Neutrophil (primary cell): ENCODE results near the gene TP53I11.

ENCODE experiments used
- H3K27ac ChIP-seq: fragments of 200-600 bp; sonication (generic); 2 replicates; pipeline ENCODE4 v1.5.1; 2016; ENCODE audit warnings: mild to moderate bottlenecking, moderate library complexity
- H3K27me3 ChIP-seq: fragments of 200-600 bp; sonication (generic); 2 replicates; pipeline ENCODE4 v1.6.0; 2016; ENCODE audit warnings: mild to moderate bottlenecking
- H3K36me3 ChIP-seq: fragments of 200-600 bp; sonication (generic); 2 replicates; pipeline ENCODE4 v1.5.1; 2017
- H3K4me1 ChIP-seq, 2 experiments: fragments of 200-600 bp in 1 of 2; sonication (generic) in 1 of 2; 1 replicate in 1 of 2; 2 replicates in 1 of 2; pipeline versions ENCODE4 v1.5.1 to v1.6.1; 2013 to 2016; ENCODE audit warnings: low read depth in 1 of 2, low read length in 1 of 2, mild to moderate bottlenecking in 1 of 2, moderate library complexity in 1 of 2; ENCODE audit not compliant: control insufficient read depth in 1 of 2, insufficient read depth in 1 of 2
- H3K4me3 ChIP-seq, 2 experiments: fragments of 200-600 bp in 1 of 2; sonication (generic) in 1 of 2; 1 replicate in 1 of 2; 2 replicates in 1 of 2; pipeline ENCODE4 v1.5.1; 2013 to 2016; ENCODE audit warnings: low read depth in 1 of 2, low read length in 1 of 2, mild to moderate bottlenecking in 1 of 2, moderate library complexity in 1 of 2
- H3K9me3 ChIP-seq: fragments of 200-600 bp; sonication (generic); 2 replicates; pipeline ENCODE4 v1.5.1; 2016
- TF ChIP-seq, protein P1 (sequence below): fragments of 200-600 bp; sonication (generic); IDR thresholded peaks from 2 replicates; pipeline ENCODE4 v1.5.1; 2016; ENCODE audit warnings: antibody characterized with exemption

TP53I11 gene

DNA sequence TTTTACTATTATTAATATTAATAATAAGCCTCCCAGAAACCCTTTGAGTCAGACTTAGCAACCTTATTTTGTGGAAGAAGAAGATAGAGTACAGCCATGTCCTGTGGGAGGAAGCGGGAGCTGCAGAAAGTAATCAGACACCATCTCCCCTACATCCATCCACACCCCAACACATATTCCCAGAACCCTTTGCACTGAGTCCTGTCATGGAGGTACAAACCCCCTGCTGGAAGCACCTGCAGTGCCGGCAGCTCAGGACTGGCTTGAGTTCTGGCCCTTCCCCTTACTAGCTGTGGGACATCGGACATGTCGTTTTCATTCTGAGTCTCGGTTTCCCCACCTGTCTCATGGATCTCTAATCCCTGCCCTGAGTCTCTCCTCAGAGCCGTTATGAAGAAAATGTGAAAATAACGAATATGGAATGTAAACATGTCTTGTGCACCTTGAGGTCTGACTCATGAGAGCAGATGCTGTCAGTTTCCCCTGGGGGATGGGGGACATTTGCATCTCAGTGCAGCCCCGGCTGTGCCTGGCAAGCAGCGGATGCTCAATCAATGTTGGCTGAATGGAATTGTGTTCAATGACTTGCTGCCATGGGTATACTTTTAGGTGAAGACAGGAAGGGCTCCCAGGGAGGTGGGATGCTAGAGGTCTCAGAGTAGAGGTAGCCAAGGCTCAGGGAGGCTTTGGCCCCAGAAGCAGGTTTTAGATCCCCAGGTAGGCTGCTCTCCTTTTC lies 45.4 kb downstream of the TP53I11 start:
- Histone ChIP-seq H3K4me1 (no peaks in the 10 kb centered on the region), H3K36me3 (no peaks in the 10 kb centered on the region), H3K4me3 (no peak overlapping the region), H3K27me3 (no peaks in the 10 kb centered on the region), H3K27ac (no peak overlapping the region), H3K9me3 (no peaks in the 10 kb centered on the region)
- TF ChIP-seq, protein P1, sequence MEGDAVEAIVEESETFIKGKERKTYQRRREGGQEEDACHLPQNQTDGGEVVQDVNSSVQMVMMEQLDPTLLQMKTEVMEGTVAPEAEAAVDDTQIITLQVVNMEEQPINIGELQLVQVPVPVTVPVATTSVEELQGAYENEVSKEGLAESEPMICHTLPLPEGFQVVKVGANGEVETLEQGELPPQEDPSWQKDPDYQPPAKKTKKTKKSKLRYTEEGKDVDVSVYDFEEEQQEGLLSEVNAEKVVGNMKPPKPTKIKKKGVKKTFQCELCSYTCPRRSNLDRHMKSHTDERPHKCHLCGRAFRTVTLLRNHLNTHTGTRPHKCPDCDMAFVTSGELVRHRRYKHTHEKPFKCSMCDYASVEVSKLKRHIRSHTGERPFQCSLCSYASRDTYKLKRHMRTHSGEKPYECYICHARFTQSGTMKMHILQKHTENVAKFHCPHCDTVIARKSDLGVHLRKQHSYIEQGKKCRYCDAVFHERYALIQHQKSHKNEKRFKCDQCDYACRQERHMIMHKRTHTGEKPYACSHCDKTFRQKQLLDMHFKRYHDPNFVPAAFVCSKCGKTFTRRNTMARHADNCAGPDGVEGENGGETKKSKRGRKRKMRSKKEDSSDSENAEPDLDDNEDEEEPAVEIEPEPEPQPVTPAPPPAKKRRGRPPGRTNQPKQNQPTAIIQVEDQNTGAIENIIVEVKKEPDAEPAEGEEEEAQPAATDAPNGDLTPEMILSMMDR = no peak

DNA sequence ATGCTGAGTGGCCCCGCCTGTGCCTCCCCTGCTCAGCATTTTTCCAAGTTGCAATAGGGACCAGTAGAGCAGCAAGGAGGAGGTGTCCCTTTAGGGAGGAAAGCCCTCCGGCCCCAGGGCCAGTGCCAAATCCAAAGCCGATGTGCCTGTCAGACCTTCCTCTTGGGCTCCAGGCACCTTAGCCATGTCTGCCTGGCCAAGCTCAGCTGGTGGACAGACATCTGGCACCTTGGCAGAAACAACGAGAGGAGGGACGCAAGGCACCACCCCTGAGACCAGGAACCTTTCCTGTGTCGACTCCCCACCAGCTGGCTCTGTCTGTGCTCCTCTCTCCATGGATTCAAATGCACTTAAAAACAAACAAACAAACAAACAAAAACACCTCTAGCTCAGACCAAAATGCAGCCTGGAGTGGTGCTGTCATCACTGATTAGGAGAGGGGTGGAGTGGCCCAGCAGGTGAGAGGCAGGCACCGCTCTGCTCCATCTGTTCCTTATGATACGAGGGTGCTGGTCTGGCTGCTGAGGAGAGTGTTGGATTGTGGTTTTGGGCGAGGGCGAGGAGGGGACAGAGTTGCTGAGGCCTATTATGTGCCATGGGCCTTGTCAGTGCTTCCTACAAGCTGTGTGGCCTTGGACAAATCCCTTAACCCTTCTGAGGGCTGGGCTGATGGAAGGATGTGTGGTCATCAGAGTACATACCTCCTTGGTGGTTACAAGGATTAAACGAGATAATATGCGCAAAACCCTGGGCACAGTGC lies 46.2 kb downstream of the TP53I11 start:
- no peaks in the 10 kb centered on the region for H3K36me3 ChIP-seq
- H3K4me3 ChIP-seq = no peak overlapping the region
- H3K9me3 ChIP-seq = no peaks in the 10 kb centered on the region
- H3K27me3 ChIP-seq = no peaks in the 10 kb centered on the region
- TF ChIP-seq, protein P1 = no peak
- H3K4me1 ChIP-seq = no peaks in the 10 kb centered on the region
- H3K27ac ChIP-seq = no peak overlapping the region

DNA sequence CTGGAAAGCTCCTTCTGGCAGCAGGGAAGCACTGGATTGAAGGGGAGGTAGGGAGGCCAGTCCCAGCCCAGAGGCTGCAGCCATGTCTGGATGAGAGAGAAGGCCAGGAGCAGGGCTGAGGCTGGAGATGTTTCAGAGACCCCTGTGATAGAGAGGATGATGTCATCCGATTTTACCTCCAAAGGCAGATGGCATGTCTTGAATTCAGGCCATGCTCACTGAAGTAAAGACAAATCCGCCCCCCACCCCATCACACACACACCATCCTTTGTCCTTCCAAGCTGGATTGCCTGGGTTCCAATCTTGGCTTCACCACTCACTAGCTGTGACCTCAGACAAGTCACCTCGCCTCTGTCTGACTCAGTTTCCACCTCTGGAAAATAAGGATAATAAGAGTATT lies 47.2 kb downstream of the TP53I11 start:
- Histone ChIP-seq H3K27me3 (no peaks in the 10 kb centered on the region), H3K36me3 (no peaks in the 10 kb centered on the region), H3K4me1 (no peaks in the 10 kb centered on the region), H3K4me3 (no peak overlapping the region), H3K27ac (no peak overlapping the region), H3K9me3 (no peaks in the 10 kb centered on the region)
- TF ChIP-seq, protein P1 = no peak

DNA sequence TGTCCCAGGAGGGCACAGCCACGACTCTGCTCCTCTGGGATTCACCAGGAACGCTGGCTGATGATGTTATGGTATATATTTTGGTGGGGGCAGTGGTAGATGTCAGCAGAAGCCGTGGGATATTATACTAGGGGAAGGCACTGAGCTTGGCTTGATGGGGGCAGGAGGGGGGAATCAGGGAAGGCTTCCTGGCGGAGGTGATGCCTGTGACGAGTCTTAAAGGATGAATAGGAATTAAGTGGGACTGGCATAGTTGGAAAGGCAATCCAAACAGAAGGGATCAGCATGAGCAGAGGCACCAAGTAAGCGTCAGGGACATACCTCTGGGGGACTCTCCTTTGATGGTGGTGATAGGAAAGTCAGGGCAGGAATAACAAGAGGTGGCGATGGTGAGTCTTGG lies 47.6 kb downstream of the TP53I11 start:
- no peaks in the 10 kb centered on the region for H3K9me3 ChIP-seq
- no peaks in the 10 kb centered on the region for H3K4me1 ChIP-seq
- H3K27me3 ChIP-seq = no peaks in the 10 kb centered on the region
- no peak overlapping the region for H3K4me3 ChIP-seq
- H3K36me3 ChIP-seq = no peaks in the 10 kb centered on the region
- TF ChIP-seq, protein P1 = no peak
- H3K27ac ChIP-seq = no peak overlapping the region

DNA sequence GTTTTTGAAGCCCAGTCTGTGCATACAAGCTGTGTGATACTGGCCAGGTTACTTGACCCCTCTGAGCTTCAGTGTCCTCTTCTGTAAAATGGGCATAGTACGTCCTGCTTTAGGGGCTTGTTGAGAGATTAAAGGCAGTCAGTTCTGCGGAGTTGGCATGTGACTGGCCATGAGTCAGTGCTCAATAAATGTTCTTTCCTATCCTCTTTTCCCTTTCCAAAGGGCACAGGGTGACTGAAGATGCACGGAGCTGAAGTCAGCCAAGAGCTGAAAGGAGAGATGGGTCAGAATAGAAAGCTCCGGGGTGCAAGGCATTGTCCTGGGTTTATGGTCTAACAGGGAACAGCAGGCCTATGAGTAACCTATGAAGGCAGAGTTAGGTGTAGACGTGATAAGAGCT lies 48.9 kb downstream of the TP53I11 start:
- no peaks in the 10 kb centered on the region for H3K9me3 ChIP-seq

More for the DNA sequence above, 48.9 kb downstream of the TP53I11 start:
- no peak overlapping the region for H3K4me3 ChIP-seq
- TF ChIP-seq, protein P1 = no peak
- H3K4me1 ChIP-seq = no peaks in the 10 kb centered on the region
- peaks cover 5% of the 10 kb centered on the region for H3K27me3 ChIP-seq
- H3K36me3 ChIP-seq = no peaks in the 10 kb centered on the region
- no peak overlapping the region for H3K27ac ChIP-seq
